Upper lobe of right lung (tissue), 1 donor: ENCODE results near the gene SIKE1. TPM values are rescaled to one million over a fixed set of nuclear protein-coding genes. Genes with fewer than 3 reads are reported as not detected.
A peak's percentile ranks its signal among the peaks of the same experiment; 100 is the strongest.
"Not testable (repeated sequence)": the region's sequence is repeated elsewhere in the genome, so short reads cannot be mapped to it uniquely, and the experiment has no call there.

ENCODE experiments used
- ATAC-seq: fragments of 200-7000 bp; cut with Tn5 transposase; one replicate; pipeline ENCODE4 v1.9.1; 2020; ENCODE audit warnings: mild to moderate bottlenecking, moderate library complexity
- DNase-seq: peaks from one replicate; pipeline ENCODE4 v3.0.0-alpha.2; 2020
- H3K27ac ChIP-seq: fragments of 200-600 bp; one replicate; pipeline ENCODE4 v1.8.0; 2022
- H3K27me3 ChIP-seq: fragments of 200-600 bp; one replicate; pipeline ENCODE4 v1.8.0; 2022; ENCODE audit warnings: mild to moderate bottlenecking
- H3K36me3 ChIP-seq: fragments of 200-600 bp; one replicate; pipeline ENCODE4 v1.8.0; 2022
- H3K4me1 ChIP-seq: fragments of 200-600 bp; one replicate; pipeline ENCODE4 v1.8.0; 2022
- H3K4me3 ChIP-seq: fragments of 200-600 bp; one replicate; pipeline ENCODE4 v1.8.0; 2022; ENCODE audit warnings: mild to moderate bottlenecking
- H3K9me3 ChIP-seq: fragments of 200-600 bp; one replicate; pipeline ENCODE4 v1.8.0; 2022
- intact Hi-C: fragments of 100-400 bp; cut with DNase I; formaldehyde crosslinking; loops from one replicate; pipeline ENCODE4 v1.11.0; 2022
- long read RNA-seq: library from polyadenylated mRNA; unstranded; transcript quantifications from one replicate; pipeline ENCODE4 v2.0.0, GENCODE V29; 2021
- total RNA-seq: library from RNA; stranded (reverse); fragmentation: NEBNext Ultra II Directional; extraction: Animal tissue kit (Norgen Biotek cat#: 25700); gene quantifications from one replicate; pipeline ENCODE4 v1.2.1, GENCODE V29; 2021
- TF ChIP-seq, protein P1 (sequence below): fragments of 200-600 bp; IDR thresholded peaks from one replicate; pipeline ENCODE4 v1.8.0; 2022; ENCODE audit warnings: antibody characterized with exemption
- donor health status: DM: no; HTN: yes; CAD: no; lungs with severe emphysema.

Gene SIKE1
- 31.2 TPM for total RNA-seq
- long read RNA-seq, full-length matches to known transcripts = 12 of 16 reads
- long read RNA-seq, partial matches to known transcripts = 1 of 16 reads
- long read RNA-seq, other reads (novel, unspliced or antisense) = 3 of 16 reads

DNA sequence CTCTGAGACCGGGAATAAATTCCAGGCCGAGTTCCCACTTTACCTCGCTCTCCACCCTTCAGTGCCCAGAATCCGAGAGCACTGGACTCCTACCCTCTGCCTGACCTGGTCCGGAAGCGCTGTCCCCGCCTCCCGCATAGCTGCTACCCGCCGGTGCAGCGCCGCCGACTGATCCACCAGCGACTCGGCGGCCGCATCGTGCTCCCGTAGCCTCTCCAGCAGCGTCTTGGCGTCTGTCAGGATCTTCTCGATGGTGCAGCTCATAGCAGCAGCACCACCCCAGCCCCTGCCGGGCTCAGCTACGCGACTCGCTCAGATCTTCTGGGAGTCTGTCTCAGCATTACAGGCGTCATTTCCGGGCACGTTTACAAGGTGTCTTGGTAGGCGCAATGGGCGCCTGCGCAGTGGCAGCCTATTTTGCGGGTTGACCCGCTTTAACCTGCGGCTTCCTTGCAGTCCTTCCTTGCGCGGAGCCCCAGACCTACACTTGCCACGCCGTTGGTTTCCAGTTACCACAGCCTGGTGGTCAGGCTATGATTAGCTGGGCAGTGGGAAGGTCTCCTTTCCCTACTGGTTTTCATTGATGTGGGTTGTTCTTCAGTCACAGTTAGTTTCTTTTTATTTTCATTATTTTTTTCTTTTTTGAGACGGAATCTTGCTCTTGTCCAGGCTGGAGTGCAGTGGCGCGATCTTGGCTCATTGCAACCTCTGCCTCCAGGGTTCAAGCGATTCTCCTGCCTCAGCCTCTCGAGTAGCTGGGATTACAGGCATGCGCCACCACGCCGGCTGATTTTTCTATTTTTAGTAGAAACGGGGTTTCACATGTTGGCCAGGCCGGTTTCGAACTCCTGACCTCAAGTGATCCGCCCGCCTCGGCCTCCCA, at the start of gene SIKE1:
Gene SIKE1, minus strand, starts transcription at position 342 of the 883 bp plus-strand sequence. Its CDS starts 78 bp downstream, at position 264.
- Histone ChIP-seq H3K9me3 (no peaks in the 10 kb centered on the region), H3K4me1 (peaks cover 13% of the 10 kb centered on the region), H3K27ac (peak within 1 kb of the TSS; percentile 86), H3K27me3 (no peaks in the 10 kb centered on the region), H3K4me3 (peak within 1 kb of the TSS; percentile 84), H3K36me3 (peaks cover 26% of the 10 kb centered on the region)
- peak; percentile 95 for DNase-seq
- peak; percentile 99 for ATAC-seq
- TF ChIP-seq, protein P1, sequence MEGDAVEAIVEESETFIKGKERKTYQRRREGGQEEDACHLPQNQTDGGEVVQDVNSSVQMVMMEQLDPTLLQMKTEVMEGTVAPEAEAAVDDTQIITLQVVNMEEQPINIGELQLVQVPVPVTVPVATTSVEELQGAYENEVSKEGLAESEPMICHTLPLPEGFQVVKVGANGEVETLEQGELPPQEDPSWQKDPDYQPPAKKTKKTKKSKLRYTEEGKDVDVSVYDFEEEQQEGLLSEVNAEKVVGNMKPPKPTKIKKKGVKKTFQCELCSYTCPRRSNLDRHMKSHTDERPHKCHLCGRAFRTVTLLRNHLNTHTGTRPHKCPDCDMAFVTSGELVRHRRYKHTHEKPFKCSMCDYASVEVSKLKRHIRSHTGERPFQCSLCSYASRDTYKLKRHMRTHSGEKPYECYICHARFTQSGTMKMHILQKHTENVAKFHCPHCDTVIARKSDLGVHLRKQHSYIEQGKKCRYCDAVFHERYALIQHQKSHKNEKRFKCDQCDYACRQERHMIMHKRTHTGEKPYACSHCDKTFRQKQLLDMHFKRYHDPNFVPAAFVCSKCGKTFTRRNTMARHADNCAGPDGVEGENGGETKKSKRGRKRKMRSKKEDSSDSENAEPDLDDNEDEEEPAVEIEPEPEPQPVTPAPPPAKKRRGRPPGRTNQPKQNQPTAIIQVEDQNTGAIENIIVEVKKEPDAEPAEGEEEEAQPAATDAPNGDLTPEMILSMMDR = no peak
- intact Hi-C loops = no loop called here

DNA sequence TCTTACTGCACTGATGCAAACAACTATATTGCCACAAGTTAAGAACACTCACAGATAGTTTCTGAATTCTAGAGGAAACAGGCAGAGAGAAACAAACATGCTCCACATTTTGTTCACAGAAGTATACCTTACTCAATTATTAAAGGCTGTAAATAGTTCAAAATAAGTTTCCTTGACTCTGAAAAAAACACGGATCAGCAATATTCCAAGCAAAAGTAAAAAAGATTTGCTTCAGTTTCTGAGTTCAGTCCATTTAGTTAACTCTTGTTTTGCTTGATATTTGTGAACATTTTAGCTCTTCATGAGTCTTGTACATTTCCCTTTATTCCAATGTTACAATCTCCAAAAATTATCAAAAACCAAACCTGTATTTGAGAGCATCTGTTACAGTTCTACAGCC, 49.6 kb upstream of the SIKE1 start:
- H3K9me3 ChIP-seq, intact Hi-C loops, H3K4me1 ChIP-seq, H3K27ac ChIP-seq, H3K27me3 ChIP-seq, H3K4me3 ChIP-seq, DNase-seq, H3K36me3 ChIP-seq, ATAC-seq: not testable (repeated sequence)

DNA sequence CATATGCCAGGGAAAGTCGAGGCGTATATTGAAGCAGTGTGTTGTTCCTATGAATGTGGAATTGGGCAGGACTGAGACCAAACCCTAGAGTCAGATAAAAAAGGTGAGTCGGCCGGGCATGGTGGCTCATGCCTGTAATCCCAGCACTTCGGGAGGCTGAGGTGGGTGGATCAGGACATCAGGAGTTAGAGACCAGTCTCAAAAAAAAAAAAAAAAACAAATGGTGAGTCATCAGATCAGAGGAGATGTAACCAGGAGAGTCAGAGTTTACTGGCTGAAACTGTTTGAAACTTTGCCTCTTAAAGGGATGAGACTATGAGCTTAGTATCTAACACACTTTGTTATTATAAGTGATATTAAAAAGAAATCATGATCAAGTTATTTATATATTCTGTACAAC, 47.8 kb upstream of the SIKE1 start:
- ATAC-seq (no peak), DNase-seq (no peak)
- H3K27me3 ChIP-seq = no peaks in the 10 kb centered on the region
- no peaks in the 10 kb centered on the region for H3K4me1 ChIP-seq
- TF ChIP-seq, protein P1 = no peak
- no peaks in the 10 kb centered on the region for H3K36me3 ChIP-seq
- H3K4me3 ChIP-seq = no peak overlapping the region
- H3K27ac ChIP-seq = no peak overlapping the region
- no peaks in the 10 kb centered on the region for H3K9me3 ChIP-seq
- intact Hi-C loops = no loop called here

DNA sequence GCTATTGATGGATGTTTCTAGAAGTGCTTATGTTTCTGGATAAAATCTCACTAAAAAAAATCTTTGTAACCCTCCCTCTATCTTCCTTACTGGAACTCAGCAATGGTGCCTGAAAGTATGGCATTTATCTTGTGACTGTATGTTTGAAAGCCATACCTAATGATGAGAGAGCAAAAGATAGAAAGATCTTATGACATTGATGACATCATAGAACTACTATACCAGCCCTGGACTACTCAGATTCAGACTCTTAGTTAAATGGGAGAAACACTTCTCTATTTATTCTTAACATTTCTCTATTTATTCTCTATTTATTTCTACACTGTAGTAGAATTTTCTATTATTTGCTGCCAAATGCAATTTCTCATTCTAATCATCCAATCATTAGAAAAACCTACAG, 41.5 kb upstream of the SIKE1 start:
- no peak overlapping the region for H3K4me3 ChIP-seq
- TF ChIP-seq, protein P1 = no peak
- no peak for DNase-seq
- no peaks in the 10 kb centered on the region for H3K36me3 ChIP-seq
- intact Hi-C loops = no loop called here
- no peak overlapping the region for H3K27ac ChIP-seq
- no peaks in the 10 kb centered on the region for H3K4me1 ChIP-seq
- ATAC-seq = no peak
- H3K9me3 ChIP-seq = no peaks in the 10 kb centered on the region
- no peaks in the 10 kb centered on the region for H3K27me3 ChIP-seq

DNA sequence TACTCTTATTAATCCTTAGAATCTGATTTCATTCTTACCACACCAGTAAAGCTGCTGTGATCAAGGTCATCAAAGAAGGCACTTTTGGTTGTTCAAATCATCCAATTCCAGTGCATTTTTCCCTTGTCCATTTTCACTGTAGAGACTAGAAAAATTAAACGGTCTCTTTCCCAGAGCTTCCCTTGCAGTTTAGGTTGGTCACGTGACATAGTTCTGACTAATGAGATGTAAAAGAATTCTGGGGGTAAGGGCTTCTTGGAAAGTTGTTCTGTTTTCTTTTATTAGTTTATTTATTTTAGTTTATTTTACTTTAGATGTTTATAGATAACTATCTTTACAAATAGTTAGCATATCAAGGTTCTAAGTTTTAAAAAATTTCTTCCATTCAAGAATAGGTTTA, 39.9 kb upstream of the SIKE1 start:
- H3K9me3 ChIP-seq = no peaks in the 10 kb centered on the region
- H3K4me3 ChIP-seq = no peak overlapping the region
- H3K27me3 ChIP-seq = no peaks in the 10 kb centered on the region
- H3K36me3 ChIP-seq = no peaks in the 10 kb centered on the region
- TF ChIP-seq, protein P1 = no peak
- no peak overlapping the region for H3K27ac ChIP-seq
- no peak for ATAC-seq
- no peaks in the 10 kb centered on the region for H3K4me1 ChIP-seq
- DNase-seq = no peak
- intact Hi-C loops = no loop called here

DNA sequence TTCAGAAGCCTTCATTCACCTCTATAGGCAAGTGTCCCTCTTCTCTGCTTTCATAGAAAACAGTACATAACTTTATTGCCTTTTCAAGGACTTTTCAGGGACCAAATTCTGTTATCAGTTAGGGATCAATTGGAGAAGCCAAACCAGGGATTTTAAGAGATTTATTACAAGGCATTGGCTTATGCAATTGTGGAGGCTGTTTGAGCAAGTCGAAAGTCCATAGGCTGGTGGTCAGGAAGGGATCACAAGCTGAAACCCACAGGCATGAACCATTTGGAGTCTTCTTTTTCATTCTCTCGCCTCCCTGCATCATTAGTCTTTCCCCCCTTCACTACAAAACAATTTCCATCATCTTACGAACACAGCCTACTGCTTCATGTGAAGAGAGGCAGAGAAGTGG, 39.4 kb upstream of the SIKE1 start:
- TF ChIP-seq, protein P1 = no peak
- intact Hi-C loops = no loop called here
- Histone ChIP-seq H3K4me3 (no peak overlapping the region), H3K27ac (no peak overlapping the region), H3K27me3 (no peaks in the 10 kb centered on the region), H3K4me1 (no peaks in the 10 kb centered on the region), H3K36me3 (no peaks in the 10 kb centered on the region), H3K9me3 (no peaks in the 10 kb centered on the region)
- DNase-seq (no peak), ATAC-seq (no peak)

DNA sequence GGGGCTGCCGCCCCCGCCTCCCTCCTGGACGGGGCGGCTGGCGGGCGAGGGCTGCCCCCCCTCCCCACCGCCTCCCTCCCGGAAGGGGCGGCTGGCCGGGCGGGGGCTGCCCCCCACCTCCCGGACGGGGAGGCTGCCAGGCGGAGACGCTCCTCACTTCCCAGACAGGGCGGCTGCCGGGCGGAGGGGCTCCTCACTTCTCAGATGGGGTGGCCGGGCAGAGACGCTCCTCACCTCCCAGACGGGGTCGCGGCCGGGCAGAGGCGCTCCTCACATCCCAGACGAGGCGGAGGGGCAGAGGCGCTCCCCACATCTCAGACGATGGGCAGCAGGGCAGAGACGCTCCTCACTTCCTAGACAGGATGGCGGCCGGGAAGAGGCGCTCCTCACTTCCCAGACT, 24.0 kb upstream of the SIKE1 start:
- not testable (repeated sequence) for DNase-seq

More for the DNA sequence above, 24.0 kb upstream of the SIKE1 start:
- H3K9me3 ChIP-seq, H3K4me1 ChIP-seq, H3K27ac ChIP-seq, H3K4me3 ChIP-seq, intact Hi-C loops, H3K36me3 ChIP-seq, ATAC-seq, H3K27me3 ChIP-seq: not testable (repeated sequence)
